HFFc6 (cell line): Measurements from ENCODE around the gene PNMA6E. TPM values are rescaled to one million over a fixed set of nuclear protein-coding genes. Genes with fewer than 3 reads are reported as not detected.

ENCODE experiments used
- DNase-seq: peaks from one replicate; pipeline ENCODE4 v3.0.0-alpha.2; 2018
- H3K27ac Mint-ChIP-seq: 2 replicates; pipeline ENCODE4 v1.8.0; 2020; ENCODE audit warnings: mild to moderate bottlenecking, mixed read lengths
- H3K27me3 Mint-ChIP-seq: 2 replicates; pipeline ENCODE4 v1.8.0; 2021; ENCODE audit warnings: mild to moderate bottlenecking, moderate library complexity, mixed read lengths; ENCODE audit not compliant: insufficient read depth
- H3K36me3 Mint-ChIP-seq: 2 replicates; pipeline ENCODE4 v1.8.0; 2021; ENCODE audit warnings: low read depth, mixed read lengths
- H3K4me1 Mint-ChIP-seq: 2 replicates; pipeline ENCODE4 v1.8.0; 2020; ENCODE audit warnings: low read depth, mixed read lengths
- H3K4me3 Mint-ChIP-seq: 2 replicates; pipeline ENCODE4 v1.8.0; 2020; ENCODE audit warnings: mild to moderate bottlenecking, moderate library complexity, mixed read lengths
- H3K9me3 Mint-ChIP-seq: 2 replicates; pipeline ENCODE4 v1.8.0; 2020; ENCODE audit warnings: mild to moderate bottlenecking, mixed read lengths
- total RNA-seq, 6 experiments: library from RNA; stranded (reverse); fragmentation: NEBNext Ultra II Directional; extraction: Animal tissue kit (Norgen Biotek cat#: 25700); gene quantifications; 2 replicates in 1 of 6; 3 replicates in 5 of 6; pipeline ENCODE4 v1.2.3, GENCODE V29; 2021
- TF ChIP-seq, protein P1 (sequence below): fragments of 200-600 bp; sonication (generic); IDR thresholded peaks from 2 replicates; pipeline ENCODE4 v1.5.0; 2021; ENCODE audit warnings: antibody characterized with exemption, mild to moderate bottlenecking

PNMA6E gene
- total RNA-seq, 6 experiments from 2014 or later, result not detected

DNA sequence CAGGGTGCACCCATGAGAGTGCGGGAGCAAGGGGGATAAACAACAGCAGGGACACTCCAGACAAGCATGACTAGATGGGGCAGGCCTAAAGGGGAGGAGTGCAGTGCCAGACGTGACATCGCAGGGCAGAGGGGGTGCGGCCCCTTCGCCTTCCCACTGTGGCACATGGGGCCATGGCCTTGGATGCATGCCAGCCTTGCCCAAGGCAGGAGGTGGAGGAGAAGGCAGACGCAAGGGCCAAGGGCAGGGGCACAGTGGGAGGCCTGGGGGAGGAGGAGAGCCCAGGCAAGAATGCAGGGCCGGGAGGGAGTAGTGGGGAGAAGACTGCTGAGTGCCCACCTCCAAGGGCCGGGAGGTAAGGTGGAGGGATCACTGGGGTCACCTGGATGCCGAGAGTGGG lies 21.6 kb downstream of the PNMA6E start:
- no peak for DNase-seq
- Mint-ChIP-seq H3K27ac (no peak overlapping the region), H3K9me3 (no peaks in the 10 kb centered on the region), H3K4me1 (no peaks in the 10 kb centered on the region), H3K4me3 (no peak overlapping the region), H3K36me3 (no peaks in the 10 kb centered on the region), H3K27me3 (peaks cover 2% of the 10 kb centered on the region)
- TF ChIP-seq, protein P1, sequence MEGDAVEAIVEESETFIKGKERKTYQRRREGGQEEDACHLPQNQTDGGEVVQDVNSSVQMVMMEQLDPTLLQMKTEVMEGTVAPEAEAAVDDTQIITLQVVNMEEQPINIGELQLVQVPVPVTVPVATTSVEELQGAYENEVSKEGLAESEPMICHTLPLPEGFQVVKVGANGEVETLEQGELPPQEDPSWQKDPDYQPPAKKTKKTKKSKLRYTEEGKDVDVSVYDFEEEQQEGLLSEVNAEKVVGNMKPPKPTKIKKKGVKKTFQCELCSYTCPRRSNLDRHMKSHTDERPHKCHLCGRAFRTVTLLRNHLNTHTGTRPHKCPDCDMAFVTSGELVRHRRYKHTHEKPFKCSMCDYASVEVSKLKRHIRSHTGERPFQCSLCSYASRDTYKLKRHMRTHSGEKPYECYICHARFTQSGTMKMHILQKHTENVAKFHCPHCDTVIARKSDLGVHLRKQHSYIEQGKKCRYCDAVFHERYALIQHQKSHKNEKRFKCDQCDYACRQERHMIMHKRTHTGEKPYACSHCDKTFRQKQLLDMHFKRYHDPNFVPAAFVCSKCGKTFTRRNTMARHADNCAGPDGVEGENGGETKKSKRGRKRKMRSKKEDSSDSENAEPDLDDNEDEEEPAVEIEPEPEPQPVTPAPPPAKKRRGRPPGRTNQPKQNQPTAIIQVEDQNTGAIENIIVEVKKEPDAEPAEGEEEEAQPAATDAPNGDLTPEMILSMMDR, result no peak

DNA sequence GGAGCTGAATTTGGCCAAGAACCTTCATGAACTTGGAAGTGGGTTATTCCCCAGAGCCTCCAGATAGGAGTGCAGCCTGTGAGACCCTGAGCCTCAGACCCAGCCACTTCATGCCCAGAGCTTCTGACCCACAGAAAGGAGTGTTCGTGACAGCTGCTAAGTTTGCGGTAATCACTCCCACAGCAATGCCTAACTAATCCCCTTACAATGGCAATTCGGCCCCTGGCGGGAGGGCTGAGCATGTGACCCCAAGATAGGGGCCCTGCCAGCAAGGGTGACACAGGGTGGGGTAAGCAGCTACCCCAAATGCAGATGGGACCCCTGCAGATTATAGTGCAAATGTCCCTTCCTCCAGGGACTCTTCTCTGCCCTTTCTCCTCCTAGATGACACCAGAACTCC lies 22.5 kb downstream of the PNMA6E start:
- TF ChIP-seq, protein P1, result no peak
- H3K27me3 Mint-ChIP-seq, result peaks cover 2% of the 10 kb centered on the region
- H3K9me3 Mint-ChIP-seq, result no peaks in the 10 kb centered on the region
- no peak overlapping the region for H3K27ac Mint-ChIP-seq
- no peaks in the 10 kb centered on the region for H3K36me3 Mint-ChIP-seq
- no peaks in the 10 kb centered on the region for H3K4me1 Mint-ChIP-seq
- no peak overlapping the region for H3K4me3 Mint-ChIP-seq
- no peak for DNase-seq

DNA sequence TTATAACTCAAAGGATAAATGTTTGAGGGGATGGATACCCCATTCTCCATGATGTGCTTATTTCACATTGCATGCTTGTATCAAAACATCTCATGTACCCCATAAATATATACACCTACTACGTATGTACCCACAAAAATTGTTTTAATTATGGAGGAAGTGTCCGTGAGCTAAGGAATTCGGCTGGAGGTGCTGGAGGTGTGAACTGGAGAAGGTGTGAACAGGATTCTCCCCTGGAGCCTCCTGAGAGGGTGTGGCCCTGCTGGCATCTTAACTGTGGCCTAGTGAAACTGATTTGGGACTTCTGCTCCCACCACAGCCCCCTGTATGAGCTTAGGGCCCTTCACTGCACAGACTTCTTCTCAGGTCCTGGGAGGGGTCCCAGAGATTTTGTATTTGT lies 23.4 kb downstream of the PNMA6E start:
- no peak for DNase-seq
- TF ChIP-seq, protein P1, result no peak
- H3K4me3 Mint-ChIP-seq, result no peak overlapping the region
- H3K36me3 Mint-ChIP-seq, result no peaks in the 10 kb centered on the region
- no peak overlapping the region for H3K27ac Mint-ChIP-seq
- peaks cover 3% of the 10 kb centered on the region for H3K27me3 Mint-ChIP-seq
- no peaks in the 10 kb centered on the region for H3K4me1 Mint-ChIP-seq
- no peaks in the 10 kb centered on the region for H3K9me3 Mint-ChIP-seq

DNA sequence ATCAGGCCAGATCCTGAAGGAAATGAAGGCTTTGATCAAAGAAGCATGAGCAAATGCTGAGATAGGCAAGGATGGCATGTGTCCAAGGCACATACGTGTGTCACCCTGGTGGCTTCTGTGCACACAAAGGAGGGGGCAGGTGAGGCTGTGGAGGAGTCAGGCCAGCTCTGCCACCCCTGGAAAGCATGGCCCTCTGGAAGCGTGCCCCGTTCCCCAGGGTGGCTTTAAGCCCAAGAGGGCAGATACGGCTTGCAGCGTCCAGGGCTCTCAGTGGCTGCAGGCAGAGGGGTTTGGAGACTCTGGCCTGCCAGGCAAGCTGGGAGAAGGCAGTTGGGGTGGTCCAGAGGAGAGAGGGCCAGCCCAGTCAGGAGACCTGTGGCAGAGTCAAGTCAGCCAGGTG lies 25.6 kb downstream of the PNMA6E start:
- H3K9me3 Mint-ChIP-seq, result no peaks in the 10 kb centered on the region
- no peak for DNase-seq
- H3K27me3 Mint-ChIP-seq, result peaks cover 3% of the 10 kb centered on the region
- no peaks in the 10 kb centered on the region for H3K36me3 Mint-ChIP-seq
- no peak overlapping the region for H3K27ac Mint-ChIP-seq
- TF ChIP-seq, protein P1, result no peak
- no peak overlapping the region for H3K4me3 Mint-ChIP-seq
- peaks cover 6% of the 10 kb centered on the region for H3K4me1 Mint-ChIP-seq

DNA sequence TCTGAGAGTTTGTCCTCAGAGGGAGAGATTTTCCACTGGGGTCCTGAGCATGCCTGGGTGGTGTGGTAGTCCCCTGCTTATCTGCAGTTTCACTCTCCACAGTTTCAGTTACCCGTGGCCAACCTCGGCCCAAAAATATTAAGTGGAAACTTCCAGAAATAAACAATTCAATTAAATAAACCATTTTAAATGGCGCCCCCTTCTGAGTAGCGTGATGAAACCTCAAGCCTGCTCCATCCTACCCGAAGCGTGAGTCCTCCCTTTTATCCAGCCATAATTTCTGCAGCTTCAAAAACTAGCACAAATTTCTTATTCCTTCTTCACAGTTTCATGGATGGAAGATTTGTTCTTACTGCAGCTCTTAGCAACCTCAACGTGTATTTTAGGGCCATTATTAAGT lies 26.7 kb downstream of the PNMA6E start:
- Mint-ChIP-seq H3K4me3 (no peak overlapping the region), H3K4me1 (peaks cover 9% of the 10 kb centered on the region), H3K9me3 (no peaks in the 10 kb centered on the region), H3K36me3 (no peaks in the 10 kb centered on the region), H3K27ac (no peak overlapping the region), H3K27me3 (peaks cover 3% of the 10 kb centered on the region)
- no peak for DNase-seq
- TF ChIP-seq, protein P1, result peak; percentile 42

DNA sequence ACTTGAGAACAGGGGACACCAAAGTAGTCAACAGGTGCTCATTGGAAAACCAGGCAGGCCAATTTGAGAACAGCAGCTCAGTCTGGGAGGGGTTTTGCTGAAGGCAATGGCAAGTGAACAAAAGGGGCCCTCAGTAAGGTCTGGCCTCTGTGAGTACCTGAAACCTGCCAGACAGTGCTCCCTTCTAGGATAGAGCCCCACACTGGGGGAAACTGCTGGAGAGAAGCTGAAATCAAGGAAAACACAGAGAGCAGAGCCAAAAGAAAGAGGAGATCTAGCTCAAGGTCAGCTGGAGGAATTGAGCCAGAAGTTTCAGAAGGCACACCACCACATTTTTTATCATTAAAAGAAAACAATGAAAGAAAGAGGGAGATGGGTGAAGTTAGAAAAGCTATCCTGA lies 28.2 kb downstream of the PNMA6E start:
- peaks cover 9% of the 10 kb centered on the region for H3K4me1 Mint-ChIP-seq
- no peaks in the 10 kb centered on the region for H3K36me3 Mint-ChIP-seq
- H3K27me3 Mint-ChIP-seq, result peaks cover 3% of the 10 kb centered on the region; the same call in 1 of the 2 replicates
- no peak overlapping the region for H3K27ac Mint-ChIP-seq
- H3K9me3 Mint-ChIP-seq, result no peaks in the 10 kb centered on the region
- TF ChIP-seq, protein P1, result no peak
- H3K4me3 Mint-ChIP-seq, result no peak overlapping the region
- DNase-seq, result no peak
